Heart right ventricle (tissue), 16 donors: Measurements from ENCODE around the gene SERPINB6. TPM values are rescaled to one million over a fixed set of nuclear protein-coding genes. Genes with fewer than 3 reads are reported as not detected.

ENCODE experiments used
- ATAC-seq, 8 donors: fragments of 200-7000 bp; cut with Tn5 transposase; one replicate each; pipeline ENCODE4 v1.9.1; 2020; ENCODE audit warnings: mild to moderate bottlenecking in 8 of 8, moderate library complexity in 8 of 8, moderate number of reproducible peaks in 1 of 8
- DNase-seq, 2 donors: peaks; one replicate each; pipeline ENCODE4 v3.0.0-alpha.2; 2020
- H3K27ac ChIP-seq, 10 donors: fragments of 200-600 bp; sonication (generic) in 2 of 10; one replicate each; pipeline versions ENCODE4 v1.5.0 to v1.8.0; 2020 to 2022; ENCODE audit warnings: mild to moderate bottlenecking in 3 of 10
- H3K27me3 ChIP-seq, 7 donors: fragments of 200-600 bp; one replicate each; pipeline ENCODE4 v1.8.0; 2021 to 2022; ENCODE audit warnings: mild to moderate bottlenecking in 2 of 7
- H3K36me3 ChIP-seq, 9 donors: fragments of 200-600 bp; sonication (generic) in 1 of 9; one replicate each; pipeline versions ENCODE4 v1.5.0 to v1.8.0; 2020 to 2022; ENCODE audit warnings: mild to moderate bottlenecking in 2 of 9
- H3K4me1 ChIP-seq, 9 donors: fragments of 200-600 bp; sonication (generic) in 1 of 9; one replicate each; pipeline versions ENCODE4 v1.5.0 to v1.8.0; 2020 to 2022; ENCODE audit warnings: mild to moderate bottlenecking in 4 of 9
- H3K4me3 ChIP-seq, 10 donors: fragments of 200-600 bp; sonication (generic) in 2 of 10; one replicate each; pipeline versions ENCODE4 v1.5.0 to v1.8.0; 2020 to 2022; ENCODE audit warnings: mild to moderate bottlenecking in 7 of 10, moderate library complexity in 2 of 10
- H3K9me3 ChIP-seq, 11 donors: fragments of 200-600 bp in 10 of 11; sonication (generic) in 2 of 11; one replicate each; pipeline versions ENCODE4 v1.5.0 to v1.8.0; 2013 to 2022; ENCODE audit warnings: mild to moderate bottlenecking in 2 of 11, control low read depth in 1 of 11, moderate library complexity in 1 of 11
- WGBS, 2 donors: extraction: QIAGEN DNeasy Blood & Tissue Kit; methylation state at CpG; one replicate each; pipeline ENCODE4 v1.1.7; 2013; ENCODE audit warnings: inconsistent platforms in 1 of 2; 5-methylcytosine and 5-hydroxymethylcytosine counted together
- intact Hi-C, 10 donors: fragments of 100-400 bp; cut with DNase I; formaldehyde crosslinking; loops; one replicate each; pipeline versions ENCODE4 v1.11.1 to v1.14.2; 2022
- polyA plus RNA-seq, 2 donors: library from polyadenylated mRNA; stranded (reverse); fragments of 200-250 nt; gene quantifications; one replicate each; pipeline ENCODE4 v1.2.3, GENCODE V29; 2013
- total RNA-seq, 10 donors: library from RNA; stranded (reverse); fragmentation: NEBNext Ultra II Directional in 3 of 10; extraction: Animal tissue kit (Norgen Biotek cat#: 25700) in 3 of 10; gene quantifications; one replicate each; pipeline versions ENCODE4 v1.2.1 to v1.2.4, GENCODE V29; 2021 to 2023
- TF ChIP-seq, protein P1 (sequence below), 9 donors: fragments of 200-600 bp; sonication (generic) in 2 of 9; IDR thresholded peaks; one replicate each; pipeline versions ENCODE4 v1.5.0 to v1.8.0; 2021 to 2022; ENCODE audit warnings: antibody characterized with exemption in 9 of 9, mild to moderate bottlenecking in 5 of 9, moderate library complexity in 1 of 9
- donor health status: Arrhythmogenic right ventricular cardiomyopathy.
- donor health status: ischemic (EF 13 %, LVEDD 7.1; RV severe dilation, severe dysfunction).
- donor health status: healthy with polysubstance abuse.
- donor health status: DM: no; HTN: yes; CAD: no.
- donor health status: DM: no; HTN: no; CAD: no.
- donor health status: ischemic (EF 25% LVEDD 6.9; RV normal size, moderate dysfunction).
- donor health status: ischemic (EF 25% LVEDD 5.7; RV mildly dilated, moderate dysfunction).
- donor health status: healthy.
- donor health status: DM: yes; HTN: yes; CAD: no.
- donor health status: Ischemic cardiomyopathy.
- donor health status: ischemic (EF 35%, LVEDD 5.7; RV mildly dilated, moderate dysfunction).
- donor health status: nonischemic (EF 11% LVEDD 7.7; RV severe dilation, severe dysfunction).
- donor health status: DM: yes; HTN: yes; CAD: no.
- donor health status: PGD.
- donor health status: ischemic (EF 29% LVEDD 5.4; RV normal size, mild dysfunction).
- donor health status: nonischemic (EF 23%, LVEDD 6.1; RV moderate dilation, normal function).

Gene SERPINB6
- total and polyA plus RNA-seq, 12 donors, result 138 to 261 (median 175) TPM

- DNase-seq, result no peak
- no peak for ATAC-seq
- Histone ChIP-seq H3K9me3 (no peaks in the 10 kb centered on the region), H3K36me3 (no peaks in the 10 kb centered on the region), H3K4me1 (peaks cover 6 to 46% (median 29%) of the 10 kb centered on the region in 9 donors), H3K4me3 (no peak overlapping the region), H3K27ac (peak overlapping the region in 4 of 10 donors; percentile 93 to 99 (median 97)), H3K27me3 (no peaks in the 10 kb centered on the region)
- intact Hi-C loops, result loop anchor here in 8 of 10 donors (5.0 to 10.0 kb wide), 5 partner anchors 34 to 219 kb away; partner anchors contain the start of genes SERPINB1 (in 1 of the 8) and WRNIP1 (in 1 of the 8)
- TF ChIP-seq, protein P1, sequence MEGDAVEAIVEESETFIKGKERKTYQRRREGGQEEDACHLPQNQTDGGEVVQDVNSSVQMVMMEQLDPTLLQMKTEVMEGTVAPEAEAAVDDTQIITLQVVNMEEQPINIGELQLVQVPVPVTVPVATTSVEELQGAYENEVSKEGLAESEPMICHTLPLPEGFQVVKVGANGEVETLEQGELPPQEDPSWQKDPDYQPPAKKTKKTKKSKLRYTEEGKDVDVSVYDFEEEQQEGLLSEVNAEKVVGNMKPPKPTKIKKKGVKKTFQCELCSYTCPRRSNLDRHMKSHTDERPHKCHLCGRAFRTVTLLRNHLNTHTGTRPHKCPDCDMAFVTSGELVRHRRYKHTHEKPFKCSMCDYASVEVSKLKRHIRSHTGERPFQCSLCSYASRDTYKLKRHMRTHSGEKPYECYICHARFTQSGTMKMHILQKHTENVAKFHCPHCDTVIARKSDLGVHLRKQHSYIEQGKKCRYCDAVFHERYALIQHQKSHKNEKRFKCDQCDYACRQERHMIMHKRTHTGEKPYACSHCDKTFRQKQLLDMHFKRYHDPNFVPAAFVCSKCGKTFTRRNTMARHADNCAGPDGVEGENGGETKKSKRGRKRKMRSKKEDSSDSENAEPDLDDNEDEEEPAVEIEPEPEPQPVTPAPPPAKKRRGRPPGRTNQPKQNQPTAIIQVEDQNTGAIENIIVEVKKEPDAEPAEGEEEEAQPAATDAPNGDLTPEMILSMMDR (IDR thresholded peaks at IDR 0.05), result no peak
- 38 to 47% methylated on average over 4 of the region's 4 CpGs for WGBS, 2 donors
Measured at GRCh38 chr6:2986722-2987221, 15.4 kb upstream of the SERPINB6 start.

- Histone ChIP-seq H3K9me3 (no peaks in the 10 kb centered on the region), H3K36me3 (no peaks in the 10 kb centered on the region), H3K27ac (no peak overlapping the region), H3K4me3 (no peak overlapping the region), H3K27me3 (no peaks in the 10 kb centered on the region), H3K4me1 (peaks cover 6 to 53% (median 42%) of the 10 kb centered on the region in 9 donors)
- ATAC-seq (no peak), DNase-seq (no peak)
- 92 to 93% methylated on average over 12 of the region's 12 CpGs for WGBS, 2 donors
- intact Hi-C loops, result loop anchor here in 8 of 10 donors (5.0 to 10.0 kb wide), 5 partner anchors 33 to 218 kb away; partner anchors contain the start of genes SERPINB1 (in 1 of the 8) and WRNIP1 (in 1 of the 8)
- TF ChIP-seq, protein P1 (IDR thresholded peaks at IDR 0.05), result no peak
Measured at GRCh38 chr6:2984738-2985406, 13.5 kb upstream of the SERPINB6 start.

GRCh38 chr6:2982426-2983117, 11.2 kb upstream of the SERPINB6 start:
- WGBS, 2 donors, result 80 to 81% methylated on average over 4 of the region's 4 CpGs
- Histone ChIP-seq H3K36me3 (no peaks in the 10 kb centered on the region), H3K4me3 (no peak overlapping the region), H3K27ac (peak overlapping the region in 9 of 10 donors; percentile 41 to 85 (median 61)), H3K27me3 (no peaks in the 10 kb centered on the region), H3K4me1 (peaks cover 6 to 52% (median 34%) of the 10 kb centered on the region in 9 donors), H3K9me3 (no peaks in the 10 kb centered on the region)
- intact Hi-C loops, result loop anchor here in 3 of 10 donors (10.0 kb wide), 2 partner anchors 48 to 138 kb away; partner anchors contain the start of gene SERPINB1 (in 1 of the 3)
- no peak for DNase-seq
- TF ChIP-seq, protein P1 (IDR thresholded peaks at IDR 0.05), result no peak
- ATAC-seq, result peak in 2 of 8 donors; percentile 8 to 22

GRCh38 chr6:2980465-2980855, 9.1 kb upstream of the SERPINB6 start:
- peaks cover 6 to 42% (median 30%) of the 10 kb centered on the region in 9 donors for H3K4me1 ChIP-seq
- WGBS, 2 donors, result 92 to 97% methylated on average over 3 of the region's 3 CpGs
- intact Hi-C loops, result loop anchor here in 3 of 10 donors (10.0 kb wide), 2 partner anchors 46 to 136 kb away; partner anchors contain the start of gene SERPINB1 (in 1 of the 3)
- H3K9me3 ChIP-seq, result no peaks in the 10 kb centered on the region
- H3K27ac ChIP-seq, result peak overlapping the region in 4 of 10 donors; percentile 12 to 85 (median 62)
- TF ChIP-seq, protein P1 (IDR thresholded peaks at IDR 0.05), result no peak
- ATAC-seq, result no peak
- H3K36me3 ChIP-seq, result no peaks in the 10 kb centered on the region
- no peaks in the 10 kb centered on the region for H3K27me3 ChIP-seq
- no peak for DNase-seq
- H3K4me3 ChIP-seq, result no peak overlapping the region
